Measurements from ENCODE around the gene REG1A.

Gene REG1A

GRCh38 chr2:79114797-79115494, 5.3 kb upstream of the REG1A start:
- Histone ChIP-seq H2AFZ (ENCODE audit: low read depth) (no peak overlapping the region), H3K4me1 (ENCODE audit: low read depth, poor library complexity, severe bottlenecking) (no peaks in the 10 kb centered on the region), H3K79me2 (ENCODE audit: insufficient read depth, low read depth) (no peaks in the 10 kb centered on the region), H3K27me3 (ENCODE audit: insufficient read depth, low read depth) (no peaks in the 10 kb centered on the region), H3K27ac (no peak overlapping the region), H3K4me2 (no peak overlapping the region), H3K36me3 (ENCODE audit: insufficient read depth) (no peaks in the 10 kb centered on the region), H3K4me3 (IDR thresholded peaks at IDR 0.05; ENCODE audit: insufficient read depth, low read depth, low read length) (no peak overlapping the region), H4K20me1 (ENCODE audit: insufficient read depth) (no peaks in the 10 kb centered on the region), H3K9ac (no peak overlapping the region)
- TF ChIP-seq, protein P1, sequence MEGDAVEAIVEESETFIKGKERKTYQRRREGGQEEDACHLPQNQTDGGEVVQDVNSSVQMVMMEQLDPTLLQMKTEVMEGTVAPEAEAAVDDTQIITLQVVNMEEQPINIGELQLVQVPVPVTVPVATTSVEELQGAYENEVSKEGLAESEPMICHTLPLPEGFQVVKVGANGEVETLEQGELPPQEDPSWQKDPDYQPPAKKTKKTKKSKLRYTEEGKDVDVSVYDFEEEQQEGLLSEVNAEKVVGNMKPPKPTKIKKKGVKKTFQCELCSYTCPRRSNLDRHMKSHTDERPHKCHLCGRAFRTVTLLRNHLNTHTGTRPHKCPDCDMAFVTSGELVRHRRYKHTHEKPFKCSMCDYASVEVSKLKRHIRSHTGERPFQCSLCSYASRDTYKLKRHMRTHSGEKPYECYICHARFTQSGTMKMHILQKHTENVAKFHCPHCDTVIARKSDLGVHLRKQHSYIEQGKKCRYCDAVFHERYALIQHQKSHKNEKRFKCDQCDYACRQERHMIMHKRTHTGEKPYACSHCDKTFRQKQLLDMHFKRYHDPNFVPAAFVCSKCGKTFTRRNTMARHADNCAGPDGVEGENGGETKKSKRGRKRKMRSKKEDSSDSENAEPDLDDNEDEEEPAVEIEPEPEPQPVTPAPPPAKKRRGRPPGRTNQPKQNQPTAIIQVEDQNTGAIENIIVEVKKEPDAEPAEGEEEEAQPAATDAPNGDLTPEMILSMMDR (conservative IDR thresholded peaks at IDR 0.05; ENCODE audit: low read depth, low read length) = no peak

DNA sequence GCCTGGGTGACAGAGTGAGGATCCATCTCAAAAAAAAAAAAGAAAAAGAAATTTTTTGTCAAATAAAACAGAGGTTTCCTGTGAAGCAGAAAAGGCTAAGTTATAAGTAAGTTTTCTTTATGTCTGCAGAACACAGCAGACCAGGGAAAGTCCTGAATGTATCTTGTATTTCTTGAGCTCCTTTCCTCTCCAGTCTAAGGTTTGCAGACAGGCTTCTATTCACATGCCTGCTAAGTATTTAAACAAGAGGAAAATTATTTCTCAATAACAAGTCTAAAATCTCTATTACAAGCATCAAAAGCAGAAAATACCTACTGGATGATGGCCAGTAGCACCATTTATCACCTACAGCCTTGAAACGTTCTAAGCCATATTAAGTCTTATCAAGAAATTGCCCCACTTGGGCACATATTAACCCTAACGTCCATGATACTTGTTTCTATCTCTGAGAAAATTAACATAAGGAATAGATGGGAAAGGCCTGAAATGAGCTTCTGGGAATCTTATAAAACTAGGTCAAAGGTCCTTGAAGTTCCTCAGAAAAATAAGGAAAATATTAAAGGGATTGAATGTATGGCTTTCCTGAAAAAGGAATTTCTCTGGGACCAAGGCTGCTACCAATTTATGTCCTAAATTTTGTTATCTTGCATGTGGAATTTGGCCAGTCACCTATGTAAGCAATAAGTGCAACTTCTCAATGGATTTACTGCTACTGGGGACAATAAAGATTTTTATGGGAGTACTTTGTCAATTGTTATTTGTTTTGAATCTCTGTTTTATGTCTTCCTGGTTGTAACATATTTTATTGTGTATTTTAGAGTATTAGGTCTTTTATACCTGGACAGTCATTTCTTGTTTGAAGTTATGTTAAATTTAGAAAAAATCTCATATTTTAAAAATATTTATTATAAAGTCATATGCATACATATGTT, 3.0 kb upstream of the REG1A start:
- Histone ChIP-seq H3K4me2 (no peak overlapping the region), H3K79me2 (ENCODE audit: insufficient read depth, low read depth) (no peaks in the 10 kb centered on the region), H3K9ac (no peak overlapping the region), H3K27me3 (ENCODE audit: insufficient read depth, low read depth) (no peaks in the 10 kb centered on the region), H3K4me1 (ENCODE audit: low read depth, poor library complexity, severe bottlenecking) (no peaks in the 10 kb centered on the region), H3K27ac (no peak overlapping the region), H2AFZ (ENCODE audit: low read depth) (no peak overlapping the region), H4K20me1 (ENCODE audit: insufficient read depth) (no peaks in the 10 kb centered on the region), H3K4me3 (IDR thresholded peaks at IDR 0.05; ENCODE audit: insufficient read depth, low read depth, low read length) (no peak overlapping the region), H3K36me3 (ENCODE audit: insufficient read depth) (no peaks in the 10 kb centered on the region)
- TF ChIP-seq, protein P1 (conservative IDR thresholded peaks at IDR 0.05; ENCODE audit: low read depth, low read length) = no peak

DNA sequence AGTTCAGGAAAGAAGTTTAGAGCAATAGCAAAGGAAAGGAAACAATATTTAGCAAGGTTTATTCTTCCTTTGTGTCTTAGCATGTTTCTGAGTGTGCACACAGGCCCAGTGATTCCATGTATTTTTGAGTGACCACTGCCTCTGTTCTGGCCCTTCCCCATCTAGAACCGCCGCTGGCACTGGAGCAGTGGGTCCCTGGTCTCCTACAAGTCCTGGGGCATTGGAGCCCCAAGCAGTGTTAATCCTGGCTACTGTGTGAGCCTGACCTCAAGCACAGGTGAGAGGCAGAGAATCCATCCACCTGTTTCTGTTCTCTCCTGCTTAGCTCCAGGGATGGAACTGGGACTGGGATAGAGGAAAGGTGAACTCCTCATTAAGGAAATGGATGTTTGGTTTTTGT, 2.4 kb downstream of the REG1A start:
- H3K9ac ChIP-seq = no peak overlapping the region
- no peaks in the 10 kb centered on the region for H3K79me2 ChIP-seq (ENCODE audit: insufficient read depth, low read depth)
- H3K27me3 ChIP-seq (ENCODE audit: insufficient read depth, low read depth) = no peaks in the 10 kb centered on the region
- H3K4me1 ChIP-seq (ENCODE audit: low read depth, poor library complexity, severe bottlenecking) = no peaks in the 10 kb centered on the region
- TF ChIP-seq, protein P1 (conservative IDR thresholded peaks at IDR 0.05; ENCODE audit: low read depth, low read length) = no peak
- no peaks in the 10 kb centered on the region for H3K36me3 ChIP-seq (ENCODE audit: insufficient read depth)
- H4K20me1 ChIP-seq (ENCODE audit: insufficient read depth) = no peaks in the 10 kb centered on the region
- H3K4me2 ChIP-seq = no peak overlapping the region
- H3K27ac ChIP-seq = no peak overlapping the region
- H3K4me3 ChIP-seq (IDR thresholded peaks at IDR 0.05; ENCODE audit: insufficient read depth, low read depth, low read length) = no peak overlapping the region
- H2AFZ ChIP-seq (ENCODE audit: low read depth) = no peak overlapping the region

DNA sequence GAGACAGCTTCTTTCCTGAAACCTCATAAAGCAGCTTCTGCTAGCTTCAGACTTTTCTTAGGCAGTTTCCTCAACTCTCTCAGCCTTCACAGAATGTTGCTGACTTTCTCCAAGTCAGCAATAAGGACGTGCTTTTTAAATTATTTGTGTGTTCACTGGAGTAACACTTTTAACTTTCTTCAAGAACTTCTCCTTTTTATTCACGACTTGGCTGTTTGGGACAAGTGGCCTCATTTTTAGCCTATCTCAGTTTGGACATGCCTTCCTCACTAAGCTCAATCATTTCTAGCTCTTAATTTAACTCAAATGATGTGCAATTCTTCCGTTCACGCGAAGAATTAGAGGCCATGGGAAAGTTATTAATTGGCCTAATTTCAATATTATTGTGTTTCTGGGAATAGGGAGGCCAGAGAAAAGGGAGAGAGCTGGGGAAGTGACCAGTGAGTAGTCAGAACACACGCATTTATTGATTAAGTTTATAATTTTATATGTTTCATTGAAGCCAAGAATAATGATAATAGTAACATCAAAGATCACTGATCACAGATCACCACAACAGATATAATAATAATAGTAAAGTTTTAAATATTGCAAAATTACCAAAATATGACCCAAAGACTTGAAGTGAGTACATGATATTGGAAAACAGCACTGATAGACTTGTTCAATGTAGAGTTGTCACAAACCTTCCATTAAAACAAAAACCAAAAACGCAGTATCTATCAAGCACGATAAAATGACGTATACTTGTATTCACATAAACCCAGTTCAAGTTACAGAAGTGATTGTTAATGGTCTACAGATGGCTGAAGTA, 4.8 kb downstream of the REG1A start:
- Histone ChIP-seq H3K4me3 (IDR thresholded peaks at IDR 0.05; ENCODE audit: insufficient read depth, low read depth, low read length) (no peak overlapping the region), H3K9ac (no peak overlapping the region), H3K4me2 (no peak overlapping the region), H2AFZ (ENCODE audit: low read depth) (no peak overlapping the region), H3K27ac (no peak overlapping the region), H3K79me2 (ENCODE audit: insufficient read depth, low read depth) (no peaks in the 10 kb centered on the region), H4K20me1 (ENCODE audit: insufficient read depth) (no peaks in the 10 kb centered on the region), H3K4me1 (ENCODE audit: low read depth, poor library complexity, severe bottlenecking) (peaks cover 5% of the 10 kb centered on the region), H3K27me3 (ENCODE audit: insufficient read depth, low read depth) (no peaks in the 10 kb centered on the region), H3K36me3 (ENCODE audit: insufficient read depth) (no peaks in the 10 kb centered on the region)
- TF ChIP-seq, protein P1 (conservative IDR thresholded peaks at IDR 0.05; ENCODE audit: low read depth, low read length) = no peak

Data from KMS-11 (cell line).